H7 (cell line): ENCODE data around the gene YWHAG. TPM values are rescaled to one million over a fixed set of nuclear protein-coding genes. Genes with fewer than 3 reads are reported as not detected.
"Not testable (repeated sequence)": the region's sequence is repeated elsewhere in the genome, so short reads cannot be mapped to it uniquely, and the experiment has no call there.

Experiments
- DNase-seq: peaks from one replicate; pipeline ENCODE4 v3.0.0; 2012
- H3K27me3 ChIP-seq: 2 replicates; pipeline ENCODE4 v1.6.0; 2011; ENCODE audit warnings: mild to moderate bottlenecking, low read length; ENCODE audit not compliant: control insufficient read depth, insufficient read depth
- H3K36me3 ChIP-seq: replicated peaks from 2 replicates; pipeline ENCODE4 v1.5.1; 2011; ENCODE audit warnings: low read length; ENCODE audit not compliant: control insufficient read depth, insufficient read depth
- H3K4me3 ChIP-seq: 2 replicates; pipeline ENCODE4 v1.5.1; 2011; ENCODE audit warnings: low read depth, mild to moderate bottlenecking, control low read depth, low read length, moderate library complexity; ENCODE audit not compliant: insufficient read depth
- total RNA-seq: library from RNA; depleted of rRNA; stranded (reverse); fragments of >200 nt; shearing (Covaris generic); gene quantifications from 2 replicates; pipeline ENCODE4 v1.2.3, GENCODE V29; 2014

The YWHAG gene
- total RNA-seq, 1 experiment from 2014 or later = 83.2 TPM

- Histone ChIP-seq H3K4me3 (no peak overlapping the region), H3K36me3 (peaks cover 32% of the 10 kb centered on the region), H3K27me3 (no peaks in the 10 kb centered on the region)
- peak; percentile 19 for DNase-seq
These were observed 28.5 kb downstream of the YWHAG start for GRCh38 chr7:76330261-76330660.

- Histone ChIP-seq H3K36me3 (peaks cover 35% of the 10 kb centered on the region), H3K4me3 (no peak overlapping the region), H3K27me3 (no peaks in the 10 kb centered on the region)
- no peak for DNase-seq
These were observed 29.3 kb downstream of the YWHAG start for GRCh38 chr7:76329479-76329878.

GRCh38 chr7:76328389-76328788, 30.4 kb downstream of the YWHAG start:
- H3K27me3 ChIP-seq = no peaks in the 10 kb centered on the region
- peaks cover 32% of the 10 kb centered on the region for H3K36me3 ChIP-seq
- DNase-seq = peak; percentile 21
- no peak overlapping the region for H3K4me3 ChIP-seq

GRCh38 chr7:76327610-76328009, 31.2 kb downstream of the YWHAG start:
- no peaks in the 10 kb centered on the region for H3K27me3 ChIP-seq
- peaks cover 32% of the 10 kb centered on the region for H3K36me3 ChIP-seq
- no peak overlapping the region for H3K4me3 ChIP-seq
- peak; percentile 35 for DNase-seq

GRCh38 chr7:76326646-76327233, 32.1 kb downstream of the YWHAG start:
- no peak for DNase-seq
- H3K36me3 ChIP-seq = peaks cover 31% of the 10 kb centered on the region
- H3K27me3 ChIP-seq = no peaks in the 10 kb centered on the region
- H3K4me3 ChIP-seq = no peak overlapping the region

GRCh38 chr7:76325811-76326210, 33.0 kb downstream of the YWHAG start:
- no peak for DNase-seq
- Histone ChIP-seq H3K4me3 (no peak overlapping the region), H3K27me3 (no peaks in the 10 kb centered on the region), H3K36me3 (peaks cover 31% of the 10 kb centered on the region)

GRCh38 chr7:76325092-76325491, 33.7 kb downstream of the YWHAG start:
- Histone ChIP-seq H3K27me3 (no peaks in the 10 kb centered on the region), H3K36me3 (peaks cover 29% of the 10 kb centered on the region), H3K4me3 (no peak overlapping the region)
- DNase-seq = no peak

GRCh38 chr7:76318488-76319353, 40.1 kb downstream of the YWHAG start:
- H3K27me3 ChIP-seq = no peaks in the 10 kb centered on the region
- DNase-seq = no peak
- peak overlapping the region; percentile 71 for H3K4me3 ChIP-seq
- H3K36me3 ChIP-seq = 0 out of 2 replicates have a peak, but pooled peaks cover 1% of the 10 kb centered on the region

GRCh38 chr7:76317782-76318487, 40.9 kb downstream of the YWHAG start:
- Histone ChIP-seq H3K4me3 (peak overlapping the region; percentile 71), H3K36me3 (0 out of 2 replicates have a peak, but pooled peaks cover 1% of the 10 kb centered on the region), H3K27me3 (no peaks in the 10 kb centered on the region)
- peak; percentile 100 for DNase-seq

GRCh38 chr7:76316984-76317781, 41.6 kb downstream of the YWHAG start:
- H3K4me3 ChIP-seq = peak overlapping the region; percentile 29
- no peaks in the 10 kb centered on the region for H3K27me3 ChIP-seq
- DNase-seq = no peak
- no peaks in the 10 kb centered on the region for H3K36me3 ChIP-seq

GRCh38 chr7:76315364-76315763, 43.4 kb downstream of the YWHAG start:
- Histone ChIP-seq H3K36me3 (no peaks in the 10 kb centered on the region), H3K27me3 (no peaks in the 10 kb centered on the region), H3K4me3 (no peak overlapping the region)
- peak; percentile 27 for DNase-seq

GRCh38 chr7:76314740-76315139, 44.1 kb downstream of the YWHAG start:
- H3K36me3 ChIP-seq, H3K27me3 ChIP-seq, H3K4me3 ChIP-seq, DNase-seq: not testable (repeated sequence)

- no peaks in the 10 kb centered on the region for H3K36me3 ChIP-seq
- DNase-seq = peak; percentile 97
- peak overlapping the region; percentile 24; the same call in 1 of the 2 replicates for H3K4me3 ChIP-seq
These were observed 44.6 kb downstream of the YWHAG start for GRCh38 chr7:76314042-76314721.

GRCh38 chr7:76311838-76312237, 47.0 kb downstream of the YWHAG start:
- not testable (repeated sequence) for H3K36me3 ChIP-seq, H3K27me3 ChIP-seq, H3K4me3 ChIP-seq, DNase-seq

More at GRCh38 chr7:76314042-76314721, 44.6 kb downstream of the YWHAG start:
- H3K27me3 ChIP-seq = no peaks in the 10 kb centered on the region
